Activated CD4-positive, alpha-beta memory T cell treated with anti-CD3 and anti-CD28 coated beads for 36 hours (primary cell): ENCODE measurements around the gene DNAH6. TPM values are rescaled to one million over a fixed set of nuclear protein-coding genes. Genes with fewer than 3 reads are reported as not detected.
"Not testable (repeated sequence)": the region's sequence is repeated elsewhere in the genome, so short reads cannot be mapped to it uniquely, and the experiment has no call there.

Source experiments
- CTCF ChIA-PET: fragments of 350-600 bp; sonication (Branson Sonifier 250); formaldehyde crosslinking; loops from one replicate; lab custom pipeline; 2021; ENCODE audit warnings: antibody characterized with exemption, inconsistent platforms; lab: Charles Lee
- POLR2A ChIA-PET: fragments of 350-600 bp; sonication (Branson Sonifier 250); formaldehyde crosslinking; loops from one replicate; lab custom pipeline; 2021; ENCODE audit warnings: antibody characterized with exemption; lab: Charles Lee
- DNase-seq: peaks from one replicate; pipeline ENCODE4 v3.0.0-alpha.2; 2020
- H3K27ac Mint-ChIP-seq: one replicate; pipeline ENCODE4 v1.8.0; 2021; ENCODE audit warnings: mixed read lengths
- H3K27me3 Mint-ChIP-seq: one replicate; pipeline ENCODE4 v1.8.0; 2021; ENCODE audit warnings: mixed read lengths
- H3K36me3 Mint-ChIP-seq: one replicate; pipeline ENCODE4 v1.8.0; 2021; ENCODE audit warnings: mixed read lengths
- H3K4me1 Mint-ChIP-seq: one replicate; pipeline ENCODE4 v1.8.0; 2021; ENCODE audit warnings: low read depth, mixed read lengths
- H3K4me3 Mint-ChIP-seq: one replicate; pipeline ENCODE4 v1.8.0; 2021; ENCODE audit warnings: mild to moderate bottlenecking, mixed read lengths
- H3K9me3 Mint-ChIP-seq: one replicate; pipeline ENCODE4 v1.8.0; 2021; ENCODE audit warnings: mixed read lengths
- intact Hi-C: fragments of 100-400 bp; cut with micrococcal nuclease; formaldehyde crosslinking; loops from one replicate; pipeline ENCODE4 v1.15.1; 2023
- total RNA-seq, 2 experiments: library from RNA; stranded (reverse); gene quantifications; one replicate each; pipeline ENCODE4 v1.2.3, GENCODE V29; 2021

The DNAH6 gene
- total RNA-seq, 2 experiments from 2014 or later: 0.33 to 0.85 TPM

- intact Hi-C loops: no loop called here
- CTCF ChIA-PET: interaction anchor here (1.0 to 1.5 kb wide), 3 partner anchors 12 to 375 kb away, joined by 3 to 6 read pairs (median 3); no protein-coding TSS in a partner anchor
- no peaks in the 10 kb centered on the region for H3K27me3 Mint-ChIP-seq
- H3K4me3 Mint-ChIP-seq: no peak overlapping the region
- DNase-seq: no peak
- no peak overlapping the region for H3K27ac Mint-ChIP-seq
- POLR2A ChIA-PET: interaction anchor here (0.6 kb wide), 1 partner anchor 404 kb away, joined by 4 read pairs; no protein-coding TSS in a partner anchor
- no peaks in the 10 kb centered on the region for H3K4me1 Mint-ChIP-seq
- no peaks in the 10 kb centered on the region for H3K36me3 Mint-ChIP-seq
- H3K9me3 Mint-ChIP-seq: no peaks in the 10 kb centered on the region
Measured at GRCh38 chr2:84550916-84551315, 34.6 kb downstream of the DNAH6 start.

GRCh38 chr2:84551526-84551925, 35.2 kb downstream of the DNAH6 start:
- H3K4me3 Mint-ChIP-seq, intact Hi-C loops, DNase-seq, H3K4me1 Mint-ChIP-seq, H3K9me3 Mint-ChIP-seq, H3K27me3 Mint-ChIP-seq, H3K27ac Mint-ChIP-seq, H3K36me3 Mint-ChIP-seq: not testable (repeated sequence)
- ChIA-PET POLR2A (interaction anchor here (0.6 kb wide), 1 partner anchor 404 kb away, joined by 4 read pairs; no protein-coding TSS in a partner anchor), CTCF (interaction anchor here (1.0 to 1.5 kb wide), 2 partner anchors 11 to 62 kb away, joined by 3 read pairs; no protein-coding TSS in a partner anchor)

GRCh38 chr2:84556190-84556589, 39.9 kb downstream of the DNAH6 start:
- POLR2A ChIA-PET: no interaction called here
- CTCF ChIA-PET: no interaction called here
- Mint-ChIP-seq H3K36me3 (peaks cover 6% of the 10 kb centered on the region), H3K9me3 (peaks cover 9% of the 10 kb centered on the region), H3K27ac (no peak overlapping the region), H3K4me1 (no peaks in the 10 kb centered on the region), H3K27me3 (no peaks in the 10 kb centered on the region), H3K4me3 (no peak overlapping the region)
- peak; percentile 50 for DNase-seq
- intact Hi-C loops: no loop called here

GRCh38 chr2:84559838-84560237, 43.5 kb downstream of the DNAH6 start:
- ChIA-PET CTCF (no interaction called here), POLR2A (no interaction called here)
- Mint-ChIP-seq H3K36me3 (peaks cover 6% of the 10 kb centered on the region), H3K9me3 (peaks cover 16% of the 10 kb centered on the region), H3K27ac (no peak overlapping the region), H3K27me3 (peaks cover 2% of the 10 kb centered on the region), H3K4me3 (no peak overlapping the region), H3K4me1 (no peaks in the 10 kb centered on the region)
- intact Hi-C loops: no loop called here
- no peak for DNase-seq

GRCh38 chr2:84579661-84580060, 63.4 kb downstream of the DNAH6 start:
- no peaks in the 10 kb centered on the region for H3K9me3 Mint-ChIP-seq

GRCh38 chr2:84603911-84604310, 87.6 kb downstream of the DNAH6 start:
- ChIA-PET POLR2A (no interaction called here), CTCF (interaction anchor here (0.8 to 1.2 kb wide), 2 partner anchors 27 to 203 kb away, joined by 3 read pairs; no protein-coding TSS in a partner anchor)
- H3K4me3 Mint-ChIP-seq: no peak overlapping the region
- H3K36me3 Mint-ChIP-seq: no peaks in the 10 kb centered on the region
- intact Hi-C loops: no loop called here
- H3K4me1 Mint-ChIP-seq: no peaks in the 10 kb centered on the region
- peaks cover 15% of the 10 kb centered on the region for H3K9me3 Mint-ChIP-seq
- no peaks in the 10 kb centered on the region for H3K27me3 Mint-ChIP-seq
- no peak overlapping the region for H3K27ac Mint-ChIP-seq
- no peak for DNase-seq

More at GRCh38 chr2:84579661-84580060, 63.4 kb downstream of the DNAH6 start:
- Mint-ChIP-seq H3K4me1 (peaks cover 7% of the 10 kb centered on the region), H3K27me3 (no peaks in the 10 kb centered on the region), H3K36me3 (no peaks in the 10 kb centered on the region), H3K27ac (no peak overlapping the region), H3K4me3 (no peak overlapping the region)
- no peak for DNase-seq
- intact Hi-C loops: no loop called here
- POLR2A ChIA-PET: no interaction called here
- CTCF ChIA-PET: no interaction called here

GRCh38 chr2:84613082-84613481, 96.8 kb downstream of the DNAH6 start:
- Mint-ChIP-seq H3K9me3 (peaks cover 15% of the 10 kb centered on the region), H3K27me3 (no peaks in the 10 kb centered on the region), H3K27ac (no peak overlapping the region), H3K36me3 (no peaks in the 10 kb centered on the region), H3K4me1 (no peaks in the 10 kb centered on the region), H3K4me3 (no peak overlapping the region)
- ChIA-PET CTCF (interaction anchor here (1.6 kb wide), 1 partner anchor 62 kb away, joined by 3 read pairs; no protein-coding TSS in a partner anchor), POLR2A (no interaction called here)
- intact Hi-C loops: no loop called here
- no peak for DNase-seq

- no peak for DNase-seq
- ChIA-PET POLR2A (no interaction called here), CTCF (no interaction called here)
- Mint-ChIP-seq H3K36me3 (no peaks in the 10 kb centered on the region), H3K9me3 (peaks cover 4% of the 10 kb centered on the region), H3K27me3 (no peaks in the 10 kb centered on the region), H3K27ac (no peak overlapping the region), H3K4me3 (no peak overlapping the region), H3K4me1 (no peaks in the 10 kb centered on the region)
- intact Hi-C loops: no loop called here
Measured at GRCh38 chr2:84619794-84620371, 103.6 kb downstream of the DNAH6 start.

- Mint-ChIP-seq H3K4me3 (no peak overlapping the region), H3K4me1 (peaks cover 13% of the 10 kb centered on the region), H3K27ac (no peak overlapping the region), H3K27me3 (no peaks in the 10 kb centered on the region), H3K36me3 (no peaks in the 10 kb centered on the region), H3K9me3 (no peaks in the 10 kb centered on the region)
- no peak for DNase-seq
- intact Hi-C loops: no loop called here
- ChIA-PET POLR2A (no interaction called here), CTCF (no interaction called here)
Measured at GRCh38 chr2:84628486-84628885, 112.2 kb downstream of the DNAH6 start.

GRCh38 chr2:84629550-84629949, 113.3 kb downstream of the DNAH6 start:
- no peak for DNase-seq
- POLR2A ChIA-PET: no interaction called here
- H3K27me3 Mint-ChIP-seq: no peaks in the 10 kb centered on the region

GRCh38 chr2:84631047-84631446, 114.7 kb downstream of the DNAH6 start:
- ChIA-PET CTCF (interaction anchor here (0.7 to 1.6 kb wide), 5 partner anchors 27 to 608 kb away, joined by 3 to 4 read pairs (median 3); no protein-coding TSS in a partner anchor), POLR2A (no interaction called here)
- H3K36me3 Mint-ChIP-seq: no peaks in the 10 kb centered on the region
- H3K4me1 Mint-ChIP-seq: peaks cover 13% of the 10 kb centered on the region
- no peak for DNase-seq
- no peak overlapping the region for H3K27ac Mint-ChIP-seq
- no peak overlapping the region for H3K4me3 Mint-ChIP-seq
- H3K27me3 Mint-ChIP-seq: no peaks in the 10 kb centered on the region
- intact Hi-C loops: loop anchor here (1.0 to 5.0 kb wide), 3 partner anchors 136 to 296 kb away; no protein-coding TSS in a partner anchor
- no peaks in the 10 kb centered on the region for H3K9me3 Mint-ChIP-seq

More at GRCh38 chr2:84629550-84629949, 113.3 kb downstream of the DNAH6 start:
- CTCF ChIA-PET: no interaction called here
- intact Hi-C loops: no loop called here
- H3K9me3 Mint-ChIP-seq: no peaks in the 10 kb centered on the region
- H3K36me3 Mint-ChIP-seq: no peaks in the 10 kb centered on the region
- peaks cover 13% of the 10 kb centered on the region for H3K4me1 Mint-ChIP-seq
- H3K4me3 Mint-ChIP-seq: no peak overlapping the region
- H3K27ac Mint-ChIP-seq: no peak overlapping the region

- no peaks in the 10 kb centered on the region for H3K36me3 Mint-ChIP-seq
- no peaks in the 10 kb centered on the region for H3K9me3 Mint-ChIP-seq
- ChIA-PET POLR2A (no interaction called here), CTCF (interaction anchor here (0.8 to 1.6 kb wide), 3 partner anchors 134 to 609 kb away, joined by 3 to 4 read pairs (median 4); no protein-coding TSS in a partner anchor)
- no peaks in the 10 kb centered on the region for H3K27me3 Mint-ChIP-seq
- H3K4me3 Mint-ChIP-seq: no peak overlapping the region
- H3K4me1 Mint-ChIP-seq: peaks cover 15% of the 10 kb centered on the region
- no peak for DNase-seq
- H3K27ac Mint-ChIP-seq: no peak overlapping the region
- intact Hi-C loops: loop anchor here (1.0 to 5.0 kb wide), 3 partner anchors 137 to 295 kb away; no protein-coding TSS in a partner anchor
Measured at GRCh38 chr2:84631985-84632384, 115.7 kb downstream of the DNAH6 start.
